ENCODE results near the gene IQGAP1. TPM values are rescaled to one million over a fixed set of nuclear protein-coding genes. Genes with fewer than 3 reads are reported as not detected.

Gene IQGAP1
- total and polyA plus RNA-seq, 4 donors, result 9.2 to 50.1 (median 24.5) TPM

DNA sequence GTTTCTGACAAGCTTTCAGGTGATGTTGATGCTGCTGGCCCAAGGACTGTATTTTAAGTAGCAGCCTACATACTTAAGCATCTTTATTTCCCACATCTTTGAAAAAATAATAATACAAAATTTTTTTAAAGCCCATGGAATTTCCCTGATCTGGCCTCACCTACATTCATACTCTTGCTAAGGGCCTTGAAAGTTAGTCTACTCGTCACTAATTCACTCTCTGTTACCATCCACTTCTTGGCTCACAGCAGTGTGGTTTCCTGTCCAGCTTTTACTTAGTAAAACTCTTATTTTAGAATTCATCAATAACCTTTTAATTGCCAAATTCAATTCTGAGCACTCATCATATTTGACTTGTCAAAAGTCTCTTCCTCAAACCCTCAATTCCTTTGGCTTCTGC lies 82.4 kb downstream of the IQGAP1 start:
- Histone ChIP-seq H3K27ac (ENCODE audit: low read depth in 1 of 2, low read length in 2 of 2) (no peak overlapping the region), H3K4me1 (ENCODE audit: control insufficient read depth in 4 of 4, insufficient read depth in 4 of 4, low read length in 3 of 4) (no peaks in the 10 kb centered on the region), H3K27me3 (ENCODE audit: control insufficient read depth in 4 of 4, insufficient read depth in 4 of 4, low read length in 3 of 4) (no peaks in the 10 kb centered on the region), H3K9ac (ENCODE audit: low read depth in 1 of 2, low read length in 2 of 2) (no peak overlapping the region), H3K36me3 (ENCODE audit: control insufficient read depth in 4 of 4, insufficient read depth in 3 of 4, low read depth in 1 of 4, low read length in 3 of 4) (peaks cover 0 to 20% (median 11%) of the 10 kb centered on the region in 4 donors), H3K9me3 (ENCODE audit: control insufficient read depth in 4 of 4, low read length in 3 of 4) (no peaks in the 10 kb centered on the region), H3K4me3 (ENCODE audit: low read depth in 1 of 3, low read length in 3 of 3) (no peak overlapping the region)
- 68% methylated on average over 1 of the region's 1 CpG for WGBS
- DNase-seq (ENCODE audit: low spot score), result no peak
- TF ChIP-seq, protein P1, sequence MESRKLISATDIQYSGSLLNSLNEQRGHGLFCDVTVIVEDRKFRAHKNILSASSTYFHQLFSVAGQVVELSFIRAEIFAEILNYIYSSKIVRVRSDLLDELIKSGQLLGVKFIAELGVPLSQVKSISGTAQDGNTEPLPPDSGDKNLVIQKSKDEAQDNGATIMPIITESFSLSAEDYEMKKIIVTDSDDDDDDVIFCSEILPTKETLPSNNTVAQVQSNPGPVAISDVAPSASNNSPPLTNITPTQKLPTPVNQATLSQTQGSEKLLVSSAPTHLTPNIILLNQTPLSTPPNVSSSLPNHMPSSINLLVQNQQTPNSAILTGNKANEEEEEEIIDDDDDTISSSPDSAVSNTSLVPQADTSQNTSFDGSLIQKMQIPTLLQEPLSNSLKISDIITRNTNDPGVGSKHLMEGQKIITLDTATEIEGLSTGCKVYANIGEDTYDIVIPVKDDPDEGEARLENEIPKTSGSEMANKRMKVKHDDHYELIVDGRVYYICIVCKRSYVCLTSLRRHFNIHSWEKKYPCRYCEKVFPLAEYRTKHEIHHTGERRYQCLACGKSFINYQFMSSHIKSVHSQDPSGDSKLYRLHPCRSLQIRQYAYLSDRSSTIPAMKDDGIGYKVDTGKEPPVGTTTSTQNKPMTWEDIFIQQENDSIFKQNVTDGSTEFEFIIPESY (IDR thresholded peaks at IDR 0.05), result no peak
- TF ChIP-seq, protein P2, sequence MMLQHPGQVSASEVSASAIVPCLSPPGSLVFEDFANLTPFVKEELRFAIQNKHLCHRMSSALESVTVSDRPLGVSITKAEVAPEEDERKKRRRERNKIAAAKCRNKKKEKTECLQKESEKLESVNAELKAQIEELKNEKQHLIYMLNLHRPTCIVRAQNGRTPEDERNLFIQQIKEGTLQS (IDR thresholded peaks at IDR 0.05), result no peak
- TF ChIP-seq FOXA2 (IDR thresholded peaks at IDR 0.05), result no peak
- TF ChIP-seq TAF1 (conservative IDR thresholded peaks at IDR 0.05), result no peak
- no peak for TF ChIP-seq RAD21 (IDR thresholded peaks at IDR 0.05)
- no peak for TF ChIP-seq NR2F2 (IDR thresholded peaks at IDR 0.05)
- TF ChIP-seq YY1 (IDR thresholded peaks at IDR 0.05), result no peak
- no peak for TF ChIP-seq GABPA (IDR thresholded peaks at IDR 0.05 in 1 of 2, conservative IDR thresholded peaks at IDR 0.05 in 1 of 2)
- TF ChIP-seq, protein P3, sequence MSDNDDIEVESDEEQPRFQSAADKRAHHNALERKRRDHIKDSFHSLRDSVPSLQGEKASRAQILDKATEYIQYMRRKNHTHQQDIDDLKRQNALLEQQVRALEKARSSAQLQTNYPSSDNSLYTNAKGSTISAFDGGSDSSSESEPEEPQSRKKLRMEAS (IDR thresholded peaks at IDR 0.05), result no peak
- TF ChIP-seq EGR1 (IDR thresholded peaks at IDR 0.05; ENCODE audit: low read depth in 2 of 2), result no peak
- TF ChIP-seq JUND (IDR thresholded peaks at IDR 0.05), result no peak
- no peak for TF ChIP-seq FOXA1 (IDR thresholded peaks at IDR 0.05)
- no peak for TF ChIP-seq RXRA (IDR thresholded peaks at IDR 0.05)
- TF ChIP-seq, protein P4, sequence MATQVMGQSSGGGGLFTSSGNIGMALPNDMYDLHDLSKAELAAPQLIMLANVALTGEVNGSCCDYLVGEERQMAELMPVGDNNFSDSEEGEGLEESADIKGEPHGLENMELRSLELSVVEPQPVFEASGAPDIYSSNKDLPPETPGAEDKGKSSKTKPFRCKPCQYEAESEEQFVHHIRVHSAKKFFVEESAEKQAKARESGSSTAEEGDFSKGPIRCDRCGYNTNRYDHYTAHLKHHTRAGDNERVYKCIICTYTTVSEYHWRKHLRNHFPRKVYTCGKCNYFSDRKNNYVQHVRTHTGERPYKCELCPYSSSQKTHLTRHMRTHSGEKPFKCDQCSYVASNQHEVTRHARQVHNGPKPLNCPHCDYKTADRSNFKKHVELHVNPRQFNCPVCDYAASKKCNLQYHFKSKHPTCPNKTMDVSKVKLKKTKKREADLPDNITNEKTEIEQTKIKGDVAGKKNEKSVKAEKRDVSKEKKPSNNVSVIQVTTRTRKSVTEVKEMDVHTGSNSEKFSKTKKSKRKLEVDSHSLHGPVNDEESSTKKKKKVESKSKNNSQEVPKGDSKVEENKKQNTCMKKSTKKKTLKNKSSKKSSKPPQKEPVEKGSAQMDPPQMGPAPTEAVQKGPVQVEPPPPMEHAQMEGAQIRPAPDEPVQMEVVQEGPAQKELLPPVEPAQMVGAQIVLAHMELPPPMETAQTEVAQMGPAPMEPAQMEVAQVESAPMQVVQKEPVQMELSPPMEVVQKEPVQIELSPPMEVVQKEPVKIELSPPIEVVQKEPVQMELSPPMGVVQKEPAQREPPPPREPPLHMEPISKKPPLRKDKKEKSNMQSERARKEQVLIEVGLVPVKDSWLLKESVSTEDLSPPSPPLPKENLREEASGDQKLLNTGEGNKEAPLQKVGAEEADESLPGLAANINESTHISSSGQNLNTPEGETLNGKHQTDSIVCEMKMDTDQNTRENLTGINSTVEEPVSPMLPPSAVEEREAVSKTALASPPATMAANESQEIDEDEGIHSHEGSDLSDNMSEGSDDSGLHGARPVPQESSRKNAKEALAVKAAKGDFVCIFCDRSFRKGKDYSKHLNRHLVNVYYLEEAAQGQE (IDR thresholded peaks at IDR 0.05), result no peak
- TF ChIP-seq, protein P5, sequence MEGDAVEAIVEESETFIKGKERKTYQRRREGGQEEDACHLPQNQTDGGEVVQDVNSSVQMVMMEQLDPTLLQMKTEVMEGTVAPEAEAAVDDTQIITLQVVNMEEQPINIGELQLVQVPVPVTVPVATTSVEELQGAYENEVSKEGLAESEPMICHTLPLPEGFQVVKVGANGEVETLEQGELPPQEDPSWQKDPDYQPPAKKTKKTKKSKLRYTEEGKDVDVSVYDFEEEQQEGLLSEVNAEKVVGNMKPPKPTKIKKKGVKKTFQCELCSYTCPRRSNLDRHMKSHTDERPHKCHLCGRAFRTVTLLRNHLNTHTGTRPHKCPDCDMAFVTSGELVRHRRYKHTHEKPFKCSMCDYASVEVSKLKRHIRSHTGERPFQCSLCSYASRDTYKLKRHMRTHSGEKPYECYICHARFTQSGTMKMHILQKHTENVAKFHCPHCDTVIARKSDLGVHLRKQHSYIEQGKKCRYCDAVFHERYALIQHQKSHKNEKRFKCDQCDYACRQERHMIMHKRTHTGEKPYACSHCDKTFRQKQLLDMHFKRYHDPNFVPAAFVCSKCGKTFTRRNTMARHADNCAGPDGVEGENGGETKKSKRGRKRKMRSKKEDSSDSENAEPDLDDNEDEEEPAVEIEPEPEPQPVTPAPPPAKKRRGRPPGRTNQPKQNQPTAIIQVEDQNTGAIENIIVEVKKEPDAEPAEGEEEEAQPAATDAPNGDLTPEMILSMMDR (IDR thresholded peaks at IDR 0.05; ENCODE audit: low read depth, low read length, missing input control), result no peak

DNA sequence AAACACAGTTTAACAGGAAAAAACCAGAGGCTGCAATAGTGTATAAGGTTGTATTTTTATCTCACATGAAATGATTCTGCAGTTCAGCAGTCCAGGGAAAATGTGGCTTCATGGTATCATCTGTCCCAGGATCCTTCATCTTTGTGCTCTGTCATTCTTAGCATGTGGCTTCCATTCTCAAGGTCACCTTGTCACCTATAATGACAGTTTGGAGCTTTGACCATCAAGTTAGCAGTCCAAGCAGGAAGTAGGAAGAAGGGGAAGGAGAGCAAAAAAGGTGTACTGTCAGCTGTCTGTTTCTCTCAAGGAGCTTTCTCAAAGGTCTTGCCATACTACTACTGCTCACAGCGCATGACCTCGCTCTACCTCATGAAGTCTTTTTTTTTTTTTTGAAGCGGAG lies 83.1 kb downstream of the IQGAP1 start:
- no peaks in the 10 kb centered on the region for H3K9me3 ChIP-seq (ENCODE audit: control insufficient read depth in 4 of 4, low read length in 3 of 4)
- H3K4me3 ChIP-seq (ENCODE audit: low read depth in 1 of 3, low read length in 3 of 3), result no peak overlapping the region
- no peak for DNase-seq (ENCODE audit: low spot score)
- WGBS, result 98% methylated on average over 3 of the region's 3 CpGs
- H3K4me1 ChIP-seq (ENCODE audit: control insufficient read depth in 4 of 4, insufficient read depth in 4 of 4, low read length in 3 of 4), result no peaks in the 10 kb centered on the region
- peaks cover 0 to 19% (median 10%) of the 10 kb centered on the region in 4 donors for H3K36me3 ChIP-seq (ENCODE audit: control insufficient read depth in 4 of 4, insufficient read depth in 3 of 4, low read depth in 1 of 4, low read length in 3 of 4)
- no peak overlapping the region for H3K27ac ChIP-seq (ENCODE audit: low read depth in 1 of 2, low read length in 2 of 2)
- H3K27me3 ChIP-seq (ENCODE audit: control insufficient read depth in 4 of 4, insufficient read depth in 4 of 4, low read length in 3 of 4), result no peaks in the 10 kb centered on the region
- no peak overlapping the region for H3K9ac ChIP-seq (ENCODE audit: low read depth in 1 of 2, low read length in 2 of 2)
- no peak for TF ChIP-seq HNF4G (IDR thresholded peaks at IDR 0.05)
- no peak for TF ChIP-seq EGR1 (IDR thresholded peaks at IDR 0.05; ENCODE audit: low read depth in 2 of 2)
- TF ChIP-seq, protein P1 (IDR thresholded peaks at IDR 0.05), result no peak
- TF ChIP-seq, protein P4 (IDR thresholded peaks at IDR 0.05), result no peak
- no peak for TF ChIP-seq GABPA (IDR thresholded peaks at IDR 0.05 in 1 of 2, conservative IDR thresholded peaks at IDR 0.05 in 1 of 2)
- no peak for TF ChIP-seq NR2F2 (IDR thresholded peaks at IDR 0.05)

Data from liver (tissue), 9 donors.